ENCODE results near the gene LIPC.

Gene LIPC

GRCh38 chr15:58519516-58519915 is 87.7 kb downstream of the LIPC start:
- no peak for DNase-seq

GRCh38 chr15:58520464-58520863 is 88.7 kb downstream of the LIPC start:
- no peak for DNase-seq

DNA sequence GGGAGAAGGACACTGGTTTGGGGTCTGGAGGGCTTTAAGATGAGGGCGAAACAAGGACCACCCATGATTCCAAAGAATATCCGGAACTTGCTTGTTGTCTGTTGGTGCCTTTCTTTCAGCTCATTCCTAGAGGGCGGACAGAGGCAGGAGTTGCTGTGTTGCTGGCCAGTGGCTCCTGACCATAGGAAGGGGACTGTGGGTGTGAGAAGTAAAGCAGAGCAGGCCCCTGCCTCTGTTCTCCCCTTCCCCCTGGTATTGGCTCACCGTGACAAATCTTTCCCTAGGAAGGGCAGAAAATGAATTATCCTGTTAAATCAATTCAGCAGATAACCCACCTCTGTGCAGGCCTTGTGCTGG is 89.1 kb downstream of the LIPC start:
- no peak for DNase-seq

GRCh38 chr15:58521293-58521991 is 89.7 kb downstream of the LIPC start:
- DNase-seq: no peak

- DNase-seq: no peak
Measured at GRCh38 chr15:58522391-58522790, 90.6 kb downstream of the LIPC start.

DNA sequence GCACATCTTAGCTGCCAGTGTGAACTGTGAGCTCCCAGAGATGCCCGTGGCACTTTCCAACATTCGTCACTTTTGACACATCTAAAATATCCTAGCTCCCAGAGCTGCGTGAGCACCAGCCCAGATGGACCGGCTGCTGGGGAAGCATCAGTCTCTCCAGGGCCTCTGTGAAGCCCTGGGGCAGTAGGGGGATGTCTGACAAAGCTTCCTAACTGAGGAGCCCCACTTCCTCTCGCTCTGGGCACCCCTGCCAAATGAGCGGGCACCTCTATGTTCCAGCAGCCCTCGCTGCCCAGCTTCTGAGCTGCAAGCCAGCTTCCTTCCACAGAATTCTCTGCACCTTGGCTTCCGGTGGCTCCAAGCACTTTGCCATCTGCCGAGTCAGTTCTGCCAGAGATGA is 91.1 kb downstream of the LIPC start:
- no peak for DNase-seq

DNA sequence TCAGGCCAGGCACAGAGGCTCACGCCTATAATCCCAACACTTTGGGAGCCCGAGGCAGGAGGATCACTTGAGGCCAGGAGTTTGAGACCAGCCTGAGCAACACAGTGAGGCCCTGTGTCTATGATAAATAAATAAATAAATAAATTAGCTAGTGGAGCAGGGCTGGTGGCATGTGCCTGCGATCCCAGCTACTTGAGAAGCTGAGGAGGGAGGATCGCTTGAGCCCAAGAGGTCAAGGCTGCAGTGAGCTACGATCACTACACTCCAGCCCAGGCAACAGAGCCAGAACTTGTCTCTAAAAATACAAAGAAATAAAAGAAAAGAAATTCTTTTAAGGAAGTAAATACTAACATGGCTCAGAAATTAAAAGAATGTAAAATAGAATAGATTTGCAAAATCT is 91.8 kb downstream of the LIPC start:
- no peak for DNase-seq

DNA sequence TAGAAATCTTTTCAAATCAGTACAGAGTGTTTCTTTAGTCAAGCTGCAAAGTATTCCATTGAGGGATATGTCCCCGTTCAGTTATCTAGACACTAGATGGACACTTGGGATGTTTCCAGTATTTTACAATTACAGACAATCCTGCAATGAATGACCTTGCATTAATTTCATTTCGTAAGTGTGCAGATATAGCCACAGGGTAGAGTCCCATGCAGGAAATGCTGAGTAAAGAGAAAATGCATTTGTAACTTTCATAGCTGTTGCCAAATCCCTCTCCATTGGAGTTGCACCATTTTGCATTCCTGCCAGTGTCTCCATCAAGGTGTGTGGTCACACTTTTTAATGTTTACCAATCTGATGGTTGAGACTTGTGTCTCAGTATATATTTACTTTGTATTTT is 92.5 kb downstream of the LIPC start:
- DNase-seq: no peak

GRCh38 chr15:58525991-58526421 is 94.2 kb downstream of the LIPC start:
- DNase-seq: no peak

DNA sequence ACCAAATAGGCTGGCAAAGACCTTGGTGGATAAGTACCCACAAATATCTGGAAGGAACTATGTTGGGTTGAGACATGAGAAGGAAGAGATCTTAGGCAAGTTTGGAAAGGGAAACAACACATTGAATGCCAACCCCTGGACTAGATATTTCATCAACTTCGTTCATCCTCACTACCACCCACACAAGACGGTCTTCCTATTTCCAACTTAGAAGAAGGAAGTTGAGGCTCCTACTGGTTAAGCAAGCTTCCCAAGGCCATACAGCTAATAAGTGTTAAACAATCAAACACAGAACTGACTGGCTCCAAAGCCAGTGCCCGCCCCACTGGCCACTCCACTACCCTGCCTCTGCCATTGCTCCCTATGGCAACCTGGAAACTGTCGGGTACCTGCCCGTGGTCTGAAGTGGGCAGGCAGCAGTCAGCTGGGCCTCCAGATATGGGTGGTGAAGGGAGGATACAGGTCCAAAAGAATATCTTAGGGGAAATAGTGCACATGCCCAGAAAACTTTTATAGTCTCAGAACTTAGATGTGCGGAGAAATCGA is 94.9 kb downstream of the LIPC start:
- DNase-seq: no peak

GRCh38 chr15:58527573-58528187 is 95.9 kb downstream of the LIPC start:
- no peak for DNase-seq

GRCh38 chr15:58528188-58528870 is 96.5 kb downstream of the LIPC start:
- no peak for DNase-seq

- DNase-seq: no peak
Measured at GRCh38 chr15:58529041-58529440, 97.2 kb downstream of the LIPC start.

DNA sequence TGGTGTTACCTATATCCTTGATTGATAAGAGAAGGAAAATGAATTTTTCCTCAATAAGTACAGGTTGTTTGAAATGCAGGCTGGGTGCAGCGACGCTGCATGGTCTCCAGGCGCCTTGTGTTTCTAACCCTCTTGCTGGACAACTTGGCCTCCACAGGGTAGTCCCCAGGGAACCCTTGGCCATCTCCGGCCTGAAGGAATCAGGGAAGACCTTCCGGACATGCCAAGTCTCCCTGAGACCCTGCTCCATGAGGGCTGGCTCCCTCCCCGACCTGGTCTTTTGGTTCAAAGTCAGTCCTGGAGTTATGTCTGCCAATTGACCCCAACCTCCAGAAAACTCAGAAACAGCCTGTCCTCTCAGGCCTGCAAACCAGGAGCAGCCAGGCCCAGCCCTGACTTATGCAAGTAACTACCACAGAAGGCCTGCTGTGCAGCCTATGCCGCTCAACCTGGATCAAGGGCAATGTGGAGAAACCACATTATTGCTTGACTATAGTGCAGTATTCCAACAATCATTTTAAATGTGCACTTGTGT is 98.3 kb downstream of the LIPC start:
- no peak for DNase-seq

DNA sequence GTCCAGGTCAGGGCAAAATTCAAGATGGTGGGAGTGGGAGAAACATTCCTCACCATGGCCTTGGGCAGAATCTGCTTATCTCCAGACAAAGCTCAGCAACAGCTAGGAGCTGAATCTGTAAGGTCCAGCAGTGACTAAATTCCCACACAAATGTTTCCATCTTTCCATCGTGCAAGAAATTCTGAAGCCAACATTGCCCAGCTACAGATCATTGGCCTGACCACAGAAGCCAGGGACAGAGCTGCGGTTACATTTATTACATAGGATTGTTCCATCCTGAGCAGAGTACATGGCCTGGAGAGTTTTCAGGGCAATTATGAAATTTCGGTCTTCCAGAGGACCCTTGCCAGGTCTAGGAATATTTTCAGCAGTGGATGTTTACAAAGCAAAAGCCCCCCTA is 100.3 kb downstream of the LIPC start:
- no peak for DNase-seq

GRCh38 chr15:58534556-58534955 is 102.8 kb downstream of the LIPC start:
- DNase-seq: no peak

DNA sequence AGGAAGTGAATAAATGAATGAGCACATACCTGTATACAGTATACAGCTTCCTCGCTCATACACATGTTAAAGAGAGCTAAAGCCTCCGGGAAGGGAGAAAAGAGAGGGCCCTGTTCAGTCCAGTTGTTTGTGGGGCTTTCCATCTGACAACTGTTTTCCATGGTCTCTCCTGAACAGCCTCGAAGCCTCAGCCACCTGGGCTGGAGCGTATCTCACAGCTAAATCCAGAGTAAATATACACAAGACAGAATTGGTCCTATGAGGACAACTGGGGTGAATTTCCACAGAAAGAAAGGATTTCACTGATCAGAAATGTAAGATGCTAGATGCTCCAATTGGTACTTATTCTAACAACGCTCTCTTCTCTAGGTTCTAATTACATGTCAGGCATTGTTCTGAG is 103.5 kb downstream of the LIPC start:
- DNase-seq: no peak

- no peak for DNase-seq
Measured at GRCh38 chr15:58535894-58536293, 104.1 kb downstream of the LIPC start.

GRCh38 chr15:58536414-58536813 is 104.6 kb downstream of the LIPC start:
- DNase-seq: no peak

DNA sequence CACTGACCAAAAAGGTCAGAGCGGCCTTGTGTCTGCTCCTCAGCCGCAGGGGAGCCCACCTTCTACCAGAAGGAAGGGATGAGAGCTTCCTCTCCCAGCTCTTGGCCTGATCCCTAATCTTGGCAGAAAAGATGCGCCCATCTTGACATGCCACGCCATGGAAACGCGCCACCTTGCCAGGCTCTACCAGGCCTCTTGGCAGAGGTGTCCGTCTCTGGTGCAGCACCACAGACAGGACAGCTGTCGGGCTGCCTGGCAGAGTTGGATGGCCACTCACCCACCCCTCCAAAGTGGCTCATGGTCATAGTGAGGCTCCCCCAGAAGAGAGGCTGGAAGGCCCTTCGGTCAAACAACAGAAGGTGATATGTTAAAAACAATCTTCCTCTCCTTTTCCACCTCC is 105.2 kb downstream of the LIPC start:
- DNase-seq: no peak

DNA sequence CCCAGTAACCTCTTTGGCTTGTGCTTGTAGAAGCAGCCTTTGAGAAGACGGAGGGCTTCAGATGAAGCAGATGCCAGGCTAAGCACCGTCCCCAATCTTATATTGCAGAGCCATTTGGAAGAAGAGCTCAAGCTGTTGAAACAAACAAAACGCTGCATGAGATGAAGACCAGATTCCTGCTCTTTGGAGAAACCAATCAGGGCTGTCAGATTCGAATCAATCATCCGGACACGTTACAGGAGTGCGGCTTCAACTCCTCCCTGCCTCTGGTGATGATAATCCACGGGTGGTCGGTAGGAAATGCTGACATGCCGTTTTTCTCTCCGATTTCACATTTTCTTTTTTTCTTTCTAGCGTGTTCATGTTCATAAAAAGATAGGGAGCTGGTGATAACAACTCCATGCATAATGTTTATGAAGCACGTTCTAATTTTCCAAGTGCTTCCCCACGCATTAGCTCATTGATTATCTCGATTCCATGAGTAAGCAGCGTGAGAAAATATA is 106.5 kb downstream of the LIPC start:
- no peak for DNase-seq

- no peak for DNase-seq
Measured at GRCh38 chr15:58538901-58539300, 107.1 kb downstream of the LIPC start.

GRCh38 chr15:58539548-58539947 is 107.8 kb downstream of the LIPC start:
- no peak for DNase-seq

Data from effector CD8-positive, alpha-beta T cell (primary cell).